Activated CD8-positive, alpha-beta T cell treated with anti-CD3 and anti-CD28 coated beads for 36 hours (primary cell): Measurements from ENCODE around the gene FBXW7. TPM values are rescaled to one million over a fixed set of nuclear protein-coding genes. Genes with fewer than 3 reads are reported as not detected.

Experiments used
- ATAC-seq: fragments of 200-7000 bp; cut with Tn5 transposase; one replicate; pipeline ENCODE4 v1.10.0; 2021; ENCODE audit warnings: mild to moderate bottlenecking, moderate library complexity
- CTCF ChIA-PET: fragments of 350-600 bp; sonication (Branson Sonifier 250); formaldehyde crosslinking; loops from one replicate; lab custom pipeline; 2021; ENCODE audit warnings: antibody characterized with exemption; lab: Charles Lee
- POLR2A ChIA-PET: fragments of 350-600 bp; sonication (Branson Sonifier 250); formaldehyde crosslinking; loops from one replicate; lab custom pipeline; 2021; ENCODE audit warnings: antibody characterized with exemption; lab: Charles Lee
- DNase-seq: peaks from one replicate; pipeline ENCODE4 v3.0.0-alpha.2; 2020
- H3K27ac Mint-ChIP-seq: one replicate; pipeline ENCODE4 v1.8.0; 2021; ENCODE audit warnings: mild to moderate bottlenecking, mixed read lengths
- H3K27me3 Mint-ChIP-seq: one replicate; pipeline ENCODE4 v1.8.0; 2021; ENCODE audit warnings: mixed read lengths
- H3K36me3 Mint-ChIP-seq: one replicate; pipeline ENCODE4 v1.8.0; 2021; ENCODE audit warnings: low read depth, mixed read lengths
- H3K4me1 Mint-ChIP-seq: one replicate; pipeline ENCODE4 v1.8.0; 2021; ENCODE audit warnings: low read depth, mixed read lengths
- H3K4me3 Mint-ChIP-seq: one replicate; pipeline ENCODE4 v1.8.0; 2021; ENCODE audit warnings: mild to moderate bottlenecking, moderate library complexity, mixed read lengths
- H3K9me3 Mint-ChIP-seq: one replicate; pipeline ENCODE4 v1.8.0; 2021; ENCODE audit warnings: mixed read lengths
- CTCF ChIP-seq: fragments of 200-600 bp; IDR thresholded peaks from one replicate; pipeline ENCODE4 v1.8.0; 2022; ENCODE audit warnings: antibody characterized with exemption, mild to moderate bottlenecking
- intact Hi-C: fragments of 100-400 bp; cut with micrococcal nuclease; formaldehyde crosslinking; loops from one replicate; pipeline ENCODE4 v1.10.0; 2022
- total RNA-seq, 2 experiments: library from RNA; stranded (reverse); gene quantifications; one replicate each; pipeline ENCODE4 v1.2.3, GENCODE V29; 2021

Gene FBXW7
- total RNA-seq, 2 experiments from 2014 or later, result 32.6 to 35.1 TPM

- Mint-ChIP-seq H3K36me3 (peaks cover 10% of the 10 kb centered on the region), H3K27me3 (no peaks in the 10 kb centered on the region), H3K27ac (no peak overlapping the region), H3K4me3 (no peak overlapping the region), H3K4me1 (peaks cover 17% of the 10 kb centered on the region), H3K9me3 (no peaks in the 10 kb centered on the region)
- ChIA-PET CTCF (interaction anchor here (0.6 to 0.8 kb wide), 3 partner anchors 8 to 313 kb away, joined by 3 read pairs; no protein-coding TSS in a partner anchor), POLR2A (no interaction called here)
- intact Hi-C loops, result no loop called here
- DNase-seq (no peak), ATAC-seq (no peak)
- TF ChIP-seq CTCF, result no peak
Observed at GRCh38 chr4:152348670-152349069, 187.2 kb downstream of the FBXW7 start.

- intact Hi-C loops, result no loop called here
- Mint-ChIP-seq H3K9me3 (no peaks in the 10 kb centered on the region), H3K4me3 (no peak overlapping the region), H3K4me1 (peaks cover 2% of the 10 kb centered on the region), H3K27ac (no peak overlapping the region), H3K36me3 (peaks cover 16% of the 10 kb centered on the region), H3K27me3 (no peaks in the 10 kb centered on the region)
- DNase-seq, result no peak
- ChIA-PET POLR2A (no interaction called here), CTCF (no interaction called here)
- ATAC-seq, result no peak
- TF ChIP-seq CTCF, result no peak
Observed at GRCh38 chr4:152346979-152347378, 188.9 kb downstream of the FBXW7 start.

- no peak for DNase-seq
- ChIA-PET CTCF (no interaction called here), POLR2A (no interaction called here)
- intact Hi-C loops, result no loop called here
- H3K27me3 Mint-ChIP-seq, result no peaks in the 10 kb centered on the region
- no peak overlapping the region for H3K4me3 Mint-ChIP-seq
- peaks cover 19% of the 10 kb centered on the region for H3K36me3 Mint-ChIP-seq
- H3K9me3 Mint-ChIP-seq, result no peaks in the 10 kb centered on the region
- TF ChIP-seq CTCF, result no peak
- no peak for ATAC-seq
- no peak overlapping the region for H3K27ac Mint-ChIP-seq
- peaks cover 2% of the 10 kb centered on the region for H3K4me1 Mint-ChIP-seq
Observed at GRCh38 chr4:152346526-152346925, 189.4 kb downstream of the FBXW7 start.

GRCh38 chr4:152344001-152344400 is 191.9 kb downstream of the FBXW7 start:
- CTCF ChIA-PET, result no interaction called here
- H3K4me1 Mint-ChIP-seq, result no peaks in the 10 kb centered on the region
- no peak overlapping the region for H3K27ac Mint-ChIP-seq
- no peaks in the 10 kb centered on the region for H3K27me3 Mint-ChIP-seq
- intact Hi-C loops, result no loop called here
- ATAC-seq (no peak), DNase-seq (no peak)
- no peak for TF ChIP-seq CTCF
- no peak overlapping the region for H3K4me3 Mint-ChIP-seq
- H3K36me3 Mint-ChIP-seq, result peaks cover 30% of the 10 kb centered on the region
- POLR2A ChIA-PET, result no interaction called here
- no peaks in the 10 kb centered on the region for H3K9me3 Mint-ChIP-seq

- peaks cover 32% of the 10 kb centered on the region for H3K36me3 Mint-ChIP-seq
- DNase-seq, result no peak
- no peak for ATAC-seq
- no peak for TF ChIP-seq CTCF
- no peaks in the 10 kb centered on the region for H3K27me3 Mint-ChIP-seq
- intact Hi-C loops, result no loop called here
- ChIA-PET CTCF (no interaction called here), POLR2A (no interaction called here)
- no peak overlapping the region for H3K27ac Mint-ChIP-seq
- no peak overlapping the region for H3K4me3 Mint-ChIP-seq
- H3K9me3 Mint-ChIP-seq, result no peaks in the 10 kb centered on the region
- H3K4me1 Mint-ChIP-seq, result no peaks in the 10 kb centered on the region
Observed at GRCh38 chr4:152342293-152342692, 193.6 kb downstream of the FBXW7 start.
